GM15510 (cell line): ENCODE measurements around the gene DEFB124.

Experiments
- POLR2A ChIP-seq: IDR thresholded peaks from 3 replicates; pipeline ENCODE4 v1.6.1; 2011; ENCODE audit warnings: borderline replicate concordance; ENCODE audit not compliant: insufficient read length; ENCODE audit errors: extremely low read depth

Gene DEFB124

GRCh38 chr20:31449511-31450414 lies 25.2 kb downstream of the DEFB124 start:
- no peak for TF ChIP-seq POLR2A

- TF ChIP-seq POLR2A, result no peak
Measured at GRCh38 chr20:31446084-31446819, 28.7 kb downstream of the DEFB124 start.

- TF ChIP-seq POLR2A, result no peak
Measured at GRCh38 chr20:31440012-31440659, 34.8 kb downstream of the DEFB124 start, which contains the start of gene DEFB123. Gene DEFB123 (plus strand): TSS chr20:31440632. CDS start chr20:31440699, 67 bp downstream.

GRCh38 chr20:31430568-31431115 lies 44.3 kb downstream of the DEFB124 start:
- no peak for TF ChIP-seq POLR2A

- TF ChIP-seq POLR2A, result no peak
Measured at GRCh38 chr20:31425797-31426196, 49.1 kb downstream of the DEFB124 start.

- TF ChIP-seq POLR2A, result no peak
Measured at GRCh38 chr20:31418307-31418706, 56.6 kb downstream of the DEFB124 start.

GRCh38 chr20:31415653-31416052 lies 59.3 kb downstream of the DEFB124 start:
- no peak for TF ChIP-seq POLR2A
